Measurements from ENCODE around the gene LRRC1.

Gene LRRC1

GRCh38 chr6:53920881-53921280, 126.1 kb downstream of the LRRC1 start:
- TF ChIP-seq TAF1 (IDR thresholded peaks at IDR 0.05; ENCODE audit: borderline replicate concordance, insufficient read depth, low read length) (no peak), SIN3A (IDR thresholded peaks at IDR 0.05; ENCODE audit: borderline replicate concordance, insufficient read depth, low read length) (no peak), REST (IDR thresholded peaks at IDR 0.05; ENCODE audit: insufficient read depth in 1 of 2, low read depth in 2 of 2, low read length in 2 of 2) (no peak), FOXP2 (optimal IDR thresholded peaks at IDR 0.05; ENCODE audit: borderline replicate concordance, extremely low read depth, extremely low read length, insufficient read depth) (no peak), POLR2AphosphoS5 (IDR thresholded peaks at IDR 0.05; ENCODE audit: low read depth, low read length) (no peak)

- no peak for TF ChIP-seq TAF1 (IDR thresholded peaks at IDR 0.05; ENCODE audit: borderline replicate concordance, insufficient read depth, low read length)
- no peak for TF ChIP-seq POLR2AphosphoS5 (IDR thresholded peaks at IDR 0.05; ENCODE audit: low read depth, low read length)
- TF ChIP-seq FOXP2 (optimal IDR thresholded peaks at IDR 0.05; ENCODE audit: borderline replicate concordance, extremely low read depth, extremely low read length, insufficient read depth): no peak
- TF ChIP-seq REST (IDR thresholded peaks at IDR 0.05; ENCODE audit: insufficient read depth in 1 of 2, low read depth in 2 of 2, low read length in 2 of 2): no peak
- no peak for TF ChIP-seq SIN3A (IDR thresholded peaks at IDR 0.05; ENCODE audit: borderline replicate concordance, insufficient read depth, low read length)
These were observed 126.8 kb downstream of the LRRC1 start for GRCh38 chr6:53921639-53922038.

GRCh38 chr6:53922539-53922981, 127.8 kb downstream of the LRRC1 start:
- no peak for TF ChIP-seq POLR2AphosphoS5 (IDR thresholded peaks at IDR 0.05; ENCODE audit: low read depth, low read length)
- TF ChIP-seq FOXP2 (optimal IDR thresholded peaks at IDR 0.05; ENCODE audit: borderline replicate concordance, extremely low read depth, extremely low read length, insufficient read depth): no peak
- no peak for TF ChIP-seq REST (IDR thresholded peaks at IDR 0.05; ENCODE audit: insufficient read depth in 1 of 2, low read depth in 2 of 2, low read length in 2 of 2)
- no peak for TF ChIP-seq SIN3A (IDR thresholded peaks at IDR 0.05; ENCODE audit: borderline replicate concordance, insufficient read depth, low read length)
- TF ChIP-seq TAF1 (IDR thresholded peaks at IDR 0.05; ENCODE audit: borderline replicate concordance, insufficient read depth, low read length): no peak

- TF ChIP-seq FOXP2 (optimal IDR thresholded peaks at IDR 0.05; ENCODE audit: borderline replicate concordance, extremely low read depth, extremely low read length, insufficient read depth) (no peak), POLR2AphosphoS5 (IDR thresholded peaks at IDR 0.05; ENCODE audit: low read depth, low read length) (no peak), REST (IDR thresholded peaks at IDR 0.05; ENCODE audit: insufficient read depth in 1 of 2, low read depth in 2 of 2, low read length in 2 of 2) (no peak)
These were observed 129.5 kb downstream of the LRRC1 start for GRCh38 chr6:53924277-53924676.

GRCh38 chr6:53924821-53925422, 130.1 kb downstream of the LRRC1 start:
- TF ChIP-seq POLR2AphosphoS5 (IDR thresholded peaks at IDR 0.05; ENCODE audit: low read depth, low read length) (no peak), SIN3A (IDR thresholded peaks at IDR 0.05; ENCODE audit: borderline replicate concordance, insufficient read depth, low read length) (no peak), TAF1 (IDR thresholded peaks at IDR 0.05; ENCODE audit: borderline replicate concordance, insufficient read depth, low read length) (no peak), REST (IDR thresholded peaks at IDR 0.05; ENCODE audit: insufficient read depth in 1 of 2, low read depth in 2 of 2, low read length in 2 of 2) (no peak), FOXP2 (optimal IDR thresholded peaks at IDR 0.05; ENCODE audit: borderline replicate concordance, extremely low read depth, extremely low read length, insufficient read depth) (no peak)
